WTC11 (cell line): ENCODE data around the gene MICU2.

ENCODE experiments used
- ZNF138 ChIP-seq: sonication (generic); formaldehyde crosslinking; conservative IDR thresholded peaks from 2 replicates; pipeline ENCODE4 v1.8.1; 2022; ENCODE audit warnings: mild to moderate bottlenecking, moderate library complexity, missing genetic modification reagents
- TF ChIP-seq, protein P1 (sequence below): fragments of 200-600 bp; IDR thresholded peaks from 2 replicates; pipeline ENCODE4 v1.8.0; 2022; ENCODE audit warnings: antibody characterized with exemption
- TF ChIP-seq, protein P2 (sequence below): sonication (generic); formaldehyde crosslinking; IDR thresholded peaks from 2 replicates; pipeline ENCODE4 v1.8.0; 2022; ENCODE audit warnings: mild to moderate bottlenecking, missing genetic modification reagents

DNA sequence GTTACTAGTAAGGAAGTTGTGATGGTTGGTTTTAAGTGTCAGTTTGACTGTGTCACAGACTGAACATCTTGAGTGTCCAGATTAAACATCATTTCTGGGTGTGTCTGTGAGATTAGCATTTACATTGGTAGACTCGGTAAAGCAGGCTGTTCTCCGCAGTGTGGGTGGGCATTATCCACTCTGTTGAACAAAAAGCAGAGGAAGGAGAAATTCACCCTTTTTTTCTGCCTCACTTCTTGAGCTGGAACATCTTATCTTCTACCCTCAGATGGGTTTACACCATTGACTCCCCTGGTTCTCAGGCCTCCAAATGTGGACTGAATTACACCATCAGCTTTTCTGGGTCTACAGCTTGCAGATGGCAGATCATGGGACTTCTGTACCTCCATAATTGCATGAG, 81.1 kb downstream of the MICU2 start:
- TF ChIP-seq ZNF138: no peak
- TF ChIP-seq, protein P1, sequence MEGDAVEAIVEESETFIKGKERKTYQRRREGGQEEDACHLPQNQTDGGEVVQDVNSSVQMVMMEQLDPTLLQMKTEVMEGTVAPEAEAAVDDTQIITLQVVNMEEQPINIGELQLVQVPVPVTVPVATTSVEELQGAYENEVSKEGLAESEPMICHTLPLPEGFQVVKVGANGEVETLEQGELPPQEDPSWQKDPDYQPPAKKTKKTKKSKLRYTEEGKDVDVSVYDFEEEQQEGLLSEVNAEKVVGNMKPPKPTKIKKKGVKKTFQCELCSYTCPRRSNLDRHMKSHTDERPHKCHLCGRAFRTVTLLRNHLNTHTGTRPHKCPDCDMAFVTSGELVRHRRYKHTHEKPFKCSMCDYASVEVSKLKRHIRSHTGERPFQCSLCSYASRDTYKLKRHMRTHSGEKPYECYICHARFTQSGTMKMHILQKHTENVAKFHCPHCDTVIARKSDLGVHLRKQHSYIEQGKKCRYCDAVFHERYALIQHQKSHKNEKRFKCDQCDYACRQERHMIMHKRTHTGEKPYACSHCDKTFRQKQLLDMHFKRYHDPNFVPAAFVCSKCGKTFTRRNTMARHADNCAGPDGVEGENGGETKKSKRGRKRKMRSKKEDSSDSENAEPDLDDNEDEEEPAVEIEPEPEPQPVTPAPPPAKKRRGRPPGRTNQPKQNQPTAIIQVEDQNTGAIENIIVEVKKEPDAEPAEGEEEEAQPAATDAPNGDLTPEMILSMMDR: no peak
- TF ChIP-seq, protein P2, sequence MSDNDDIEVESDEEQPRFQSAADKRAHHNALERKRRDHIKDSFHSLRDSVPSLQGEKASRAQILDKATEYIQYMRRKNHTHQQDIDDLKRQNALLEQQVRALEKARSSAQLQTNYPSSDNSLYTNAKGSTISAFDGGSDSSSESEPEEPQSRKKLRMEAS (CRISPR knock-in tag): no peak
